Right lobe of liver (tissue), 4 donors: ENCODE measurements around the gene ARRB1.

Source experiments
- CTCF ChIP-seq, 4 donors: fragments of 200-600 bp in 3 of 4; fragments of 450-650 bp in 1 of 4; IDR thresholded peaks; one replicate each; pipeline versions ENCODE4 v1.5.1 to v1.8.0; 2016 to 2022; ENCODE audit warnings: antibody characterized with exemption in 4 of 4, mild to moderate bottlenecking in 2 of 4
- POLR2A ChIP-seq: fragments of 450-650 bp; IDR thresholded peaks from one replicate; pipeline ENCODE4 v1.6.1; 2017; ENCODE audit warnings: antibody characterized with exemption, mild to moderate bottlenecking
- donor health status: DM: no; HTN: no; CAD: no.
- donor health status: DM: no; HTN: no; CAD: no.
- donor health status: DM: no; HTN: yes; CAD: no.

- no peak for TF ChIP-seq CTCF (IDR thresholded peaks at IDR 0.05)
- no peak for TF ChIP-seq POLR2A
Measured at GRCh38 chr11:75214843-75215242, 136.6 kb downstream of the ARRB1 start.
